HEK293T (cell line): Measurements from ENCODE around the gene PCDHGB7.
"Not testable (repeated sequence)": the region's sequence is repeated elsewhere in the genome, so short reads cannot be mapped to it uniquely, and the experiment has no call there.

Experiments
- CTCF ChIA-PET: fragments of 350-600 bp; formaldehyde crosslinking; extraction: SDS; loops from one replicate; lab custom pipeline; 2021; ENCODE audit warnings: antibody characterized with exemption, inconsistent platforms; lab: Yijun Ruan, JAX
- POLR2A ChIA-PET: fragments of 350-600 bp; formaldehyde crosslinking; extraction: SDS; loops from one replicate; lab custom pipeline; 2020; ENCODE audit warnings: antibody characterized with exemption, inconsistent platforms; lab: Yijun Ruan, JAX
- DNase-seq: peaks from one replicate; pipeline ENCODE4 v3.0.0; 2012; ENCODE audit warnings: mixed read lengths; ENCODE audit errors: extremely low spot score
- ARNT ChIP-seq: fragments of 450-650 bp; IDR thresholded peaks from 2 replicates; pipeline ENCODE4 v1.6.1; 2017; ENCODE audit warnings: mild to moderate bottlenecking
- BHLHE40 ChIP-seq: fragments of 450-650 bp; IDR thresholded peaks from 2 replicates; pipeline ENCODE4 v1.6.1; 2016; ENCODE audit warnings: mild to moderate bottlenecking, moderate library complexity, borderline replicate concordance
- CTBP1 ChIP-seq: fragments of 450-650 bp; IDR thresholded peaks from 2 replicates; pipeline ENCODE4 v1.6.1; 2016; ENCODE audit warnings: borderline replicate concordance
- ELF4 ChIP-seq: fragments of 450-650 bp; IDR thresholded peaks from 2 replicates; pipeline ENCODE4 v1.6.1; 2017; ENCODE audit warnings: antibody characterized with exemption
- FOXA1 ChIP-seq: fragments of 450-650 bp; IDR thresholded peaks from 2 replicates; pipeline ENCODE4 v1.6.1; 2016; ENCODE audit warnings: mild to moderate bottlenecking
- FOXK2 ChIP-seq: fragments of 450-650 bp; IDR thresholded peaks from 2 replicates; pipeline ENCODE4 v1.6.1; 2016; ENCODE audit warnings: mild to moderate bottlenecking
- FOXM1 ChIP-seq: fragments of 450-650 bp; IDR thresholded peaks from 2 replicates; pipeline ENCODE4 v1.6.1; 2017; ENCODE audit warnings: mild to moderate bottlenecking, borderline replicate concordance
- HDGF ChIP-seq: fragments of 450-650 bp; IDR thresholded peaks from 2 replicates; pipeline ENCODE4 v1.6.1; 2017; ENCODE audit warnings: antibody characterized with exemption, borderline replicate concordance
- L3MBTL2 ChIP-seq: fragments of 450-650 bp; conservative IDR thresholded peaks from 2 replicates; pipeline ENCODE4 v1.6.1; 2016; ENCODE audit warnings: mild to moderate bottlenecking
- LEF1 ChIP-seq: fragments of 450-650 bp; IDR thresholded peaks from 2 replicates; pipeline ENCODE4 v1.6.1; 2017; ENCODE audit warnings: mild to moderate bottlenecking, borderline replicate concordance
- NFRKB ChIP-seq: fragments of 450-650 bp; IDR thresholded peaks from 2 replicates; pipeline ENCODE4 v1.6.1; 2016; ENCODE audit warnings: mild to moderate bottlenecking, moderate library complexity
- SP1 ChIP-seq: fragments of 450-650 bp; IDR thresholded peaks from 2 replicates; pipeline ENCODE4 v1.6.1; 2017
- SUZ12 ChIP-seq: fragments of 450-650 bp; IDR thresholded peaks from 2 replicates; pipeline ENCODE4 v1.6.1; 2016; ENCODE audit warnings: mild to moderate bottlenecking
- TARDBP ChIP-seq: fragments of 450-650 bp; IDR thresholded peaks from 2 replicates; pipeline ENCODE4 v1.6.1; 2016
- ZNF384 ChIP-seq: fragments of 450-650 bp; IDR thresholded peaks from 2 replicates; pipeline ENCODE4 v1.6.1; 2016
- TF ChIP-seq, protein P1 (sequence below): fragments of 450-650 bp; IDR thresholded peaks from 2 replicates; pipeline ENCODE4 v1.6.1; 2016

Gene PCDHGB7

DNA sequence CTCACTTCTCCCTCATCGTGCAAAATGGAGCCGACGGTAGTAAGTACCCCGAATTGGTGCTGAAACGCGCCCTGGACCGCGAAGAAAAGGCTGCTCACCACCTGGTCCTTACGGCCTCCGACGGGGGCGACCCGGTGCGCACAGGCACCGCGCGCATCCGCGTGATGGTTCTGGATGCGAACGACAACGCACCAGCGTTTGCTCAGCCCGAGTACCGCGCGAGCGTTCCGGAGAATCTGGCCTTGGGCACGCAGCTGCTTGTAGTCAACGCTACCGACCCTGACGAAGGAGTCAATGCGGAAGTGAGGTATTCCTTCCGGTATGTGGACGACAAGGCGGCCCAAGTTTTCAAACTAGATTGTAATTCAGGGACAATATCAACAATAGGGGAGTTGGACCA, 13.8 kb downstream of the PCDHGB7 start:
- TF ChIP-seq ELF4: no peak
- TF ChIP-seq NFRKB: no peak
- CTCF ChIA-PET: interaction anchor here (1.6 kb wide), 1 partner anchor 10 kb away, joined by 6 read pairs; the partner anchor contains the start of gene PCDHGA11
- POLR2A ChIA-PET: no interaction called here
- DNase-seq: no peak

DNA sequence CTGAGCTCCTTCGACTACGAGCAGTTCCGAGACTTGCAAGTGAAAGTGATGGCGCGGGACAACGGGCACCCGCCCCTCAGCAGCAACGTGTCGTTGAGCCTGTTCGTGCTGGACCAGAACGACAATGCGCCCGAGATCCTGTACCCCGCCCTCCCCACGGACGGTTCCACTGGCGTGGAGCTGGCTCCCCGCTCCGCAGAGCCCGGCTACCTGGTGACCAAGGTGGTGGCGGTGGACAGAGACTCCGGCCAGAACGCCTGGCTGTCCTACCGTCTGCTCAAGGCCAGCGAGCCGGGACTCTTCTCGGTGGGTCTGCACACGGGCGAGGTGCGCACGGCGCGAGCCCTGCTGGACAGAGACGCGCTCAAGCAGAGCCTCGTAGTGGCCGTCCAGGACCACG, 14.8 kb downstream of the PCDHGB7 start:
- CTCF ChIA-PET, DNase-seq, POLR2A ChIA-PET: not testable (repeated sequence)

DNA sequence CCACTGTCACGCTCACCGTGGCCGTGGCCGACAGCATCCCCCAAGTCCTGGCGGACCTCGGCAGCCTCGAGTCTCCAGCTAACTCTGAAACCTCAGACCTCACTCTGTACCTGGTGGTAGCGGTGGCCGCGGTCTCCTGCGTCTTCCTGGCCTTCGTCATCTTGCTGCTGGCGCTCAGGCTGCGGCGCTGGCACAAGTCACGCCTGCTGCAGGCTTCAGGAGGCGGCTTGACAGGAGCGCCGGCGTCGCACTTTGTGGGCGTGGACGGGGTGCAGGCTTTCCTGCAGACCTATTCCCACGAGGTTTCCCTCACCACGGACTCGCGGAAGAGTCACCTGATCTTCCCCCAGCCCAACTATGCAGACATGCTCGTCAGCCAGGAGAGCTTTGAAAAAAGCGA, 15.2 kb downstream of the PCDHGB7 start:
- POLR2A ChIA-PET, CTCF ChIA-PET, DNase-seq: not testable (repeated sequence)

DNA sequence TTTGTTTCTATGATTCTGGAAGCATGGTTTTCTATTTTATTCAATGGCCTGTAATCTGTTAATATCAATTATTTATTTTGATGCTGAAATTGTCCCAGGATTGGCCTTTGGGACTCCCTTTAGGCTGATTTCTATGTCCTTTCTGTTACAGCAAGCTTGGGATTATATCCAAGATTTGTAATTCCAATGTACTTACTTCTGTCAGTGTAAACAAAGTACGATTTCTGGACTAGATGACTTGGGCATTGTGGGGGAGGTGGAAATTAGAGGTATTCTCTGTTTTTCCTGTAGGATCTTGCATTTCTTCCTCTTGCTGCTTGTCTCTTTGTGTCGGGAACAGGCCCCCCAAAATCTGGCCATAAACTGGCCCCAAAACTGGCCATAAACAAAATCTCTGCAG, 16.5 kb downstream of the PCDHGB7 start:
- CTCF ChIA-PET: no interaction called here
- no peak for DNase-seq
- no peak for TF ChIP-seq ZNF384
- TF ChIP-seq SUZ12: no peak
- TF ChIP-seq ELF4: no peak
- TF ChIP-seq, protein P1, sequence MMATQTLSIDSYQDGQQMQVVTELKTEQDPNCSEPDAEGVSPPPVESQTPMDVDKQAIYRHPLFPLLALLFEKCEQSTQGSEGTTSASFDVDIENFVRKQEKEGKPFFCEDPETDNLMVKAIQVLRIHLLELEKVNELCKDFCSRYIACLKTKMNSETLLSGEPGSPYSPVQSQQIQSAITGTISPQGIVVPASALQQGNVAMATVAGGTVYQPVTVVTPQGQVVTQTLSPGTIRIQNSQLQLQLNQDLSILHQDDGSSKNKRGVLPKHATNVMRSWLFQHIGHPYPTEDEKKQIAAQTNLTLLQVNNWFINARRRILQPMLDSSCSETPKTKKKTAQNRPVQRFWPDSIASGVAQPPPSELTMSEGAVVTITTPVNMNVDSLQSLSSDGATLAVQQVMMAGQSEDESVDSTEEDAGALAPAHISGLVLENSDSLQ: no peak
- TF ChIP-seq FOXK2: no peak
- no peak for TF ChIP-seq HDGF
- no peak for TF ChIP-seq BHLHE40
- TF ChIP-seq TARDBP: no peak
- no peak for TF ChIP-seq ARNT
- no peak for TF ChIP-seq L3MBTL2
- no peak for TF ChIP-seq CTBP1
- no peak for TF ChIP-seq NFRKB
- no peak for TF ChIP-seq SP1
- no peak for TF ChIP-seq FOXM1
- TF ChIP-seq FOXA1: no peak
- no peak for TF ChIP-seq LEF1
- POLR2A ChIA-PET: no interaction called here

- no peak for DNase-seq
- TF ChIP-seq ZNF384 (no peak), FOXM1 (no peak)
- ChIA-PET POLR2A (no interaction called here), CTCF (no interaction called here)
Measured at GRCh38 chr5:141437221-141437620, 19.7 kb downstream of the PCDHGB7 start.

DNA sequence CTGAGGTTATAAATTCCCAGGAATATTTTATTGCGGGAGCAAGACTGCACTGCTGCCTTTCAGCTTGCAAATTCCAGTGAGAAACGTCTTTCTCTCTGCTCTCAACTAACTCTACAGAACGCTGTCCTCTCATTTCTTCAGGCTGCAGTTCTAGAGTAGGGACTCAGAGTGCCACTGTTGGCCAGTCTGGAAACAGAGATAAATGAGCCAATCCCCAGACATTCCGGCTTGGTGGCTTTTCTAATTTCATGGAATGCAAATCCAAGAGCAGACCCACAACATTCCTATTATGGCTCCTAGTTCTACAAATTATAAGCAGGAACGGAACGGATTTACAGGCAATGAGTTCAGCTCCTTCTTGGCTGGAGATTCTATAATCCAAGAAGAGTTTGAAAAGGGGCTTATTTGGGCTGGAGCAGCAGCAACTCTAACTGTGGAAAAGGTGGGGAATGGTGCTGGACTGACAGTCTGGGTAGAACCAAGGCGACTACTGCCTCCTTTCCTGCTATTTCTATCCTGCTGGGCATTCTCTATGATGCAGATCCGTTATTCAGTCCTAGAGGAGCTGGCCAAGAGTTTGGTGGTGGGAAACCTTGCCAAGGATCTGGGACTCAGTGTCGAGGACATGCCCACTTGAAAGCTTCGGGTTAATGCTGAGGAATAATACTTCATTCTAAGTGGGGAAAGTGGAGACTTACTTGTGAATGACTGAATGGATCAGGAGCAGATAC, 22.1 kb downstream of the PCDHGB7 start:
- CTCF ChIA-PET: no interaction called here
- DNase-seq: no peak

GRCh38 chr5:141440341-141440740, 22.9 kb downstream of the PCDHGB7 start:
- POLR2A ChIA-PET: no interaction called here
- TF ChIP-seq, protein P1: no peak
- TF ChIP-seq NFRKB (no peak), LEF1 (no peak), HDGF (no peak), ELF4 (no peak), SP1 (no peak), FOXA1 (no peak), SUZ12 (no peak), ARNT (no peak), ZNF384 (no peak), FOXK2 (no peak), TARDBP (no peak), CTBP1 (no peak), L3MBTL2 (no peak)
- CTCF ChIA-PET: no interaction called here
- no peak for DNase-seq

More for the DNA sequence above, 22.1 kb downstream of the PCDHGB7 start:
- TF ChIP-seq FOXK2 (no peak), ARNT (no peak), HDGF (no peak), ZNF384 (no peak), FOXM1 (no peak), LEF1 (no peak), TARDBP (no peak), BHLHE40 (no peak), SUZ12 (no peak)
- POLR2A ChIA-PET: no interaction called here

GRCh38 chr5:141441571-141442170, 24.2 kb downstream of the PCDHGB7 start:
- POLR2A ChIA-PET: no interaction called here
- TF ChIP-seq CTBP1: no peak
- TF ChIP-seq, protein P1: no peak
- TF ChIP-seq FOXA1: no peak
- TF ChIP-seq BHLHE40: no peak
- DNase-seq: no peak
- CTCF ChIA-PET: no interaction called here
